ENCODE data around the gene MACF1.

GRCh38 chr1:39183503-39184353 is 20.8 kb upstream of the MACF1 start:
- TF ChIP-seq CTCF (IDR thresholded peaks at IDR 0.05; ENCODE audit: low read depth, low read length), result peak; percentile 53
- peak; percentile 53; the same call in 1 of the 2 replicates for TF ChIP-seq MAX (IDR thresholded peaks at IDR 0.05; ENCODE audit: low read depth, low read length)
- no peak for TF ChIP-seq POLR2A (IDR thresholded peaks at IDR 0.05; ENCODE audit: extremely low read depth, insufficient read length)
- peak; percentile 70 for TF ChIP-seq MYC (IDR thresholded peaks at IDR 0.05; ENCODE audit: low read depth, low read length)

Measured in NB4 (cell line).